Hematopoietic multipotent progenitor cell treated with erythropoietin and hydrocortisone succinate and interleukin-3 and kit ligand, for 15 days (in vitro differentiated cells): ENCODE data around the gene ASB2.

Experiments used
- DNase-seq: peaks from one replicate; pipeline ENCODE4 v3.0.0-alpha.2; 2015; ENCODE audit warnings: low spot score

ASB2 gene

DNA sequence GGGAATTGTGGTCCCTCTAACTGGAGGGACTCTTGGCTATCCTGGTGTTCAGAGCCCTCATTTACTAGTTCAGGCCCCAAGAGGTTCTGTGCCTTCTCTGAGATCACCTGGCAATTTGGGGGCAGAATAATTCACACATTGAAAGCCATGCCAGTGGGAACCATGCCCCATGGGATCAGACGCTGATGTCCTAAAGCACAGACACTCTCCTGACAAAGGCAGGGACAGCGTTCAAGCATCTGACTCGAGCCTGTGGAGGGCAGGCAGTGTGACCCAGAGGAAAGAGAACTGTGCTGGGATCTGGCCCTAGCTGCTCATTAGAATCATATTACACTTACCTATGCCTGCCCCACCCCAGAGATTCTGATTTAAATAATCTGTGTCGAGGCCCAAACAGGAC is 2.4 kb upstream of the ASB2 start:
- no peak for DNase-seq

GRCh38 chr14:93977790-93978581 is 1.6 kb upstream of the ASB2 start:
- no peak for DNase-seq

- no peak for DNase-seq
Measured at GRCh38 chr14:93977171-93977570, 801 bp upstream of the ASB2 start.

- no peak for DNase-seq
Measured at GRCh38 chr14:93975791-93976476, 436 bp downstream of the ASB2 start.

- no peak for DNase-seq
Measured at GRCh38 chr14:93974833-93975232, 1.5 kb downstream of the ASB2 start.

GRCh38 chr14:93974299-93974698 is 2.1 kb downstream of the ASB2 start:
- no peak for DNase-seq

DNA sequence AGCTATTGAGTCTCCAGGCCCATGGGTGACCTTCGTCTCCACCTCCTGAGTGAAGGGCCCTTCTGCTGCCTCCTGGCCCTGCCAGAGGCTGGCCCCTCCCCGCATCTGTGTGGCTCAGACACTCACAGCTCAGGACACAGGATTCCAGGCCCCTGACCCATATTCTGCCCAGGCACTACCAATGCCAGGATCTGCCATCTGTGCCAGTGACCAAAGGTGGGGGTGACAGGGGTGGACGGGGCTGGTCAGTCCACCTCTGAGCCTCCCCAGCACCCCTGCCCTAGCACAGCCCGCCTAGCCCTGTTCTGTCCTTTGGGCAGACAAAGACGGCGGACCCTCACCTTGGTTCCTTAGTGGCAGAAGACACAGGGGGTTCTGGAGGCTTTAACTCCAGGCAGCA is 2.8 kb downstream of the ASB2 start:
- DNase-seq: no peak

GRCh38 chr14:93972618-93973205 is 3.7 kb downstream of the ASB2 start:
- DNase-seq: no peak

GRCh38 chr14:93971635-93972027 is 4.7 kb downstream of the ASB2 start:
- no peak for DNase-seq

GRCh38 chr14:93970965-93971634 is 5.3 kb downstream of the ASB2 start:
- no peak for DNase-seq

- DNase-seq: no peak
Measured at GRCh38 chr14:93970585-93970964, 5.8 kb downstream of the ASB2 start.

GRCh38 chr14:93969082-93969828 is 7.1 kb downstream of the ASB2 start:
- no peak for DNase-seq

GRCh38 chr14:93967637-93968250 is 8.6 kb downstream of the ASB2 start:
- DNase-seq: no peak

DNA sequence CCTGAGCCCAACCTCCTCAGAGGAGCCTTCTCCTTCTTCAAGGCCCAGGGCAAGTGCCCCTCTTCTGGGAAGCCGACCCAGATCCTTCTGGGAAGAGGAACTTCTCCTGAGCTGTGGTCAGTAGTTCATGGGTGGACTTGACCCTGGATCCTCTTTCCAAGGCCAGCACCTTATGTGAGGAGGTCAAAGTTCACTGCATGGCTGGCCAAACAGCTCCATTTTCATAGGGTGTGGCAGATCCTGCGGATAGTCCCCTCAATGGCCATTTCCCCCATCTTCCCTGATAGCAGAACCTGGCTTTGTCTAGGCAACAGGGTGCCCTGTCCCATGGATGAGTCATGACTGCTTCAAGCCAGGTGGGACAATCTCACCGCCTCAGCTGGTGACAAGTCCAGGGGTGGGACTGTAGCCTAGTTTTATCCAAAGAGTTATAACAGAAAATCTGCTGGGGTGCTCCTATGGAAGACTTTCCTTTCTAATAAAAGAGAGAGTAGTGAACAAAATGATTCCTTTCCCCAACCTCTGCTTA is 10.4 kb downstream of the ASB2 start:
- no peak for DNase-seq

GRCh38 chr14:93965287-93965821 is 11.0 kb downstream of the ASB2 start:
- no peak for DNase-seq

DNA sequence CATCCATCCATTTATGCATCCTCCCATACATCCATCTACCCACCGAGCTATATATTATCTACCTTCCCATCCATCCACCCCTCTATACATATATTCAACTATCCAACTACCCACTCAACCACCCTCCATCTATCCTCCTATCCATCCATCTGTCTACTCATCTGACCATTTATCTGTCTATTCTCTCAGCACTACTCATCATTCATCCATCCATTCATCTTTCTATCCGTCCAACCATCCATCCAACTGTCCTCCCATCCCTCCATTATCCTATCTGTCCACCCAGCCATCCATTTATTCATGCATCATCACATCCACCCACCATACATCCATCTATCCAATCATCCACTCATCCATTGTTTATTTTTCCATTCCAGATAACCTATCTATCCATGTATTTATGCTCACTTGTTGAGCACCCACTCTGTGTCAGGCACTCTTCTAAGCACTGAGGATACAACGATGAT is 11.5 kb downstream of the ASB2 start:
- DNase-seq: no peak

DNA sequence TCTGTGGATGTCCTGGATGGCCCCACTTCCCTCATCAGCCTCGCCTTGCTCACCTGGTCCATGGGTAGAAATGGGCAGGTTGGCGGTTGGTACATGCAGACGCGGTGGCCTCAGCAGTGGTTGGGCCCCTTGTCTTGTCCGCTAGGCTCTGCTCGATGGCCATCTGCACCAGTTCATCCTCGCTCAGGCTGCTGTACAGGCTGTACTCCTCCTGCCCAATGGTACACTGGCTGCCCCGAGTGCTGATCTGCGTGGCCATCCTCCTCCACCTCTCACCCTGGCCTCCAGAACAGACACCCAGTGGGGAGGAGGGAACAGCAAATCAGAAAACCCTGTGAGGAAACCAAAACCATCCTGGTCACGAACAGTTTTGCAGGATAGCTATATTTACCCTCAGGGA is 12.1 kb downstream of the ASB2 start:
- no peak for DNase-seq

GRCh38 chr14:93963692-93964091 is 12.7 kb downstream of the ASB2 start:
- DNase-seq: no peak

DNA sequence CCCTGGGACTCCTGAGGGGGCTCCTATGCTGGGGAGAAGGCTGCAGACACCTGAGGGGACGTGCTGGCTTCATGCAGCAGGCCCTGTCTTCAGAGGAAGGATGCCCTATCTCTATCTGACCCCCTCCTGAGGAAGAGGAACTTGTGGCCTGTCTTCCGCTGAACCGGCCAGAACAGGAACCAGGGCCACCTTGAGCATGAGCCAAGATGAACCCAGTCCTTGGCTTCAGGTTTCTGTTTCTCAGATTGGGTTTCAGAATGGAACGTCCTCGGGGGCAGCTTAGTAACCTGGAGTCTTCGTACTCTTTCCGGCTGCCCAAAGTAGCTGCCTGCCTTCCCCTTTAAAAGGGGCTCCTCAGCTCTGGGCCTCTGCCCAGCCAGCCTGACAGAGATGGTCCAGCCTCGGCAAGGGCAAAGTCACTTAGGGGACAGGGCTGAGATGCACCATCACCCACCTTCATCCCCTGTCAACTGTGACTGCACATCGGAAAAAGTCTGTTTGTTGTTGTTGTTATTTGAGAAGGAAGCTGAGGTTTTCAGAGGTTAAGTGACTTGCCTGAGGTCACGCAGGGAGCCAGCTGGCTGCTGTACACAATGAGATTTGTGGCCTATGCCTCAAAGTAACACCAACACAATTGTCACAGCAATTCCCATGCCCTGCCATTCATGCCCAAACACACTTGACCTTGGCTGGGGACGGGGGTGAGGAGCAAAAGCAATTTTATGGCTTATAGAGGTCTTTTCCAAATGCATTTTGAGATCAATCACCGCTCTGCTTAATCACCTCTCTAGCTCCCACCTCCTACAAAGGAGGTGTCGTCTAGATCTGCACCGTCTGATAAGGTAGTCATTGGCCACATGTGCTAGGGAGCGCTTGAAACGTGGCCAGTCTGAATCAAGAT is 13.4 kb downstream of the ASB2 start:
- DNase-seq: no peak

DNA sequence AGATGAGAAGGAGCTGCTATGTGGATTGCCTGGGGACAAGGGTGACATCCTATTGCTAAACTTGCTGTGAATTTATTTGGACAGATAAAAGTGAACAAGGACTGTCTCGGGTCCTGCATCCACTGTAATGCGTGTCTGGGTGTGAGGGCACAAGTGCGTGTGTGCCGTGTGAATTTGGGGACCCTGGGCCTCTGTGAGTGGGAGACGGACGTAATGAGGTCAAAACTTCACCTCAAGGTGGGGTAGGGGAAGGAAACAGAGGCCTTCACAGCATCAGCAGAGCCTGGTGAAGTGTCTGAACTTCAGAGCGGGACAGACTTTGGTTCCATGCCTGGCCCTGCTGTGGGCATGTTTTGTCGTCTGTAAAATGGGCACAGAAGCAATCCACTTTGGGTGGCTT is 14.8 kb downstream of the ASB2 start:
- DNase-seq: no peak
